Stimulated activated CD8-positive, alpha-beta memory T cell treated with anti-CD3 and anti-CD28 coated beads, Interleukin-12 subunit alpha, Interleukin-12 subunit beta, amount 100 ng/mL, for 4 hours (primary cell): ENCODE data around the gene ERV3-1.
A peak's percentile ranks its signal among the peaks of the same experiment; 100 is the strongest.
"Not testable (repeated sequence)": the region's sequence is repeated elsewhere in the genome, so short reads cannot be mapped to it uniquely, and the experiment has no call there.

ENCODE experiments used
- DNase-seq: peaks from one replicate; pipeline ENCODE4 v3.0.0-alpha.2; 2020; ENCODE audit warnings: low read depth

Gene ERV3-1

GRCh38 chr7:65006094-65006992, at the start of gene ERV3-1:
Gene ERV3-1, minus strand, starts transcription at chr7:65006687. Its CDS starts 13,661 bp downstream, at chr7:64993026.
- DNase-seq = peak; percentile 78

- DNase-seq = not testable (repeated sequence)
Measured at GRCh38 chr7:65055786-65056185, 49.3 kb upstream of the ERV3-1 start.

- DNase-seq = not testable (repeated sequence)
Measured at GRCh38 chr7:65054466-65054994, 48.0 kb upstream of the ERV3-1 start.

- DNase-seq = not testable (repeated sequence)
Measured at GRCh38 chr7:65051654-65052053, 45.2 kb upstream of the ERV3-1 start.

GRCh38 chr7:65051139-65051538, 44.7 kb upstream of the ERV3-1 start:
- not testable (repeated sequence) for DNase-seq

- not testable (repeated sequence) for DNase-seq
Measured at GRCh38 chr7:65046329-65046728, 39.8 kb upstream of the ERV3-1 start.

- DNase-seq = not testable (repeated sequence)
Measured at GRCh38 chr7:65045589-65045988, 39.1 kb upstream of the ERV3-1 start.

- not testable (repeated sequence) for DNase-seq
Measured at GRCh38 chr7:65038767-65039166, 32.3 kb upstream of the ERV3-1 start.

- peak; percentile 94 for DNase-seq
Measured at GRCh38 chr7:65037740-65038688, 31.5 kb upstream of the ERV3-1 start.

- DNase-seq = not testable (repeated sequence)
Measured at GRCh38 chr7:65036526-65036925, 30.0 kb upstream of the ERV3-1 start.

GRCh38 chr7:65035469-65035868, 29.0 kb upstream of the ERV3-1 start:
- not testable (repeated sequence) for DNase-seq

GRCh38 chr7:65034120-65034782, 27.8 kb upstream of the ERV3-1 start:
- not testable (repeated sequence) for DNase-seq

GRCh38 chr7:65033391-65033790, 26.9 kb upstream of the ERV3-1 start:
- not testable (repeated sequence) for DNase-seq

- not testable (repeated sequence) for DNase-seq
Measured at GRCh38 chr7:65025023-65025422, 18.5 kb upstream of the ERV3-1 start.

- not testable (repeated sequence) for DNase-seq
Measured at GRCh38 chr7:65020978-65021377, 14.5 kb upstream of the ERV3-1 start.

GRCh38 chr7:65009881-65010280, 3.4 kb upstream of the ERV3-1 start:
- not testable (repeated sequence) for DNase-seq

GRCh38 chr7:65009394-65009793, 2.9 kb upstream of the ERV3-1 start:
- not testable (repeated sequence) for DNase-seq

GRCh38 chr7:65007036-65007435, 549 bp upstream of the ERV3-1 start:
- not testable (repeated sequence) for DNase-seq

- DNase-seq = no peak
Measured at GRCh38 chr7:65004575-65004974, 1.9 kb downstream of the ERV3-1 start.

GRCh38 chr7:65002972-65003585, 3.4 kb downstream of the ERV3-1 start:
- DNase-seq = no peak

GRCh38 chr7:65001291-65001814, 5.1 kb downstream of the ERV3-1 start:
- no peak for DNase-seq
